GM12865 (cell line): ENCODE data around the gene TMEM138.

Experiments
- DNase-seq: peaks from one replicate; pipeline ENCODE4 v3.0.0; 2010; ENCODE audit warnings: low read depth
- H3K4me3 ChIP-seq: 2 replicates; pipeline ENCODE4 v1.5.1; 2011; ENCODE audit warnings: mild to moderate bottlenecking, low read depth, low read length, control low read depth
- TF ChIP-seq, protein P1 (sequence below): IDR thresholded peaks from 2 replicates; pipeline ENCODE4 v1.5.1; 2011; ENCODE audit warnings: low read length, control low read depth, low read depth, inconsistent platforms; ENCODE audit not compliant: insufficient read depth; ENCODE audit errors: missing control alignments

Gene TMEM138

DNA sequence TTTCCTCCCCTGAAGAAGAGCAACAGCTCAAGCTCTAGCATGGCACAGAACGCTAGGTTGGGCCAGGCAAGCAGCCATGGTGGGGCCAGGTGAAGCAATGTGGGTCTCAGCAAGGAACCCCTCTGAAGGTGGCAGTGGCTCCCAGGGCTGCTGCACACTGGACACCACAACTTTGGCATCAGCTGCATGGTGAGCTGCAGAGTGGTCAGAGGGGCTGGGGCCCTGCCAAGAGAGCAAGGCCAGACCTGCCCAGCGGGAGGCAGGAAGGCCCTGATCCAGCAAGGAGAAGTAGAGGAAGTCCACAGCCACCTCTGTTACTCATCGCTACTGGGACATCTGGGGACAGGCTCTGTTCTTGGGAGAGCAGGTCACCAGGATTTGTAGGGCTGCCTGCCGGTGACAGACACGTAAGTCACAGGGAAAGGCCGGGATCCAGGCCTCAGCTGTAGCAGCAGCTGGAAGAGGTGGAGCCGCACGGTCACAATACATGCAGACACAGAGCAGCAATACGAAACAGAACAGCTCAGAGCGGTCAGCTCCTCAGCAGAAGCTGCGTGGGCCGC, 12.9 kb upstream of the TMEM138 start:
- DNase-seq = no peak
- TF ChIP-seq, protein P1, sequence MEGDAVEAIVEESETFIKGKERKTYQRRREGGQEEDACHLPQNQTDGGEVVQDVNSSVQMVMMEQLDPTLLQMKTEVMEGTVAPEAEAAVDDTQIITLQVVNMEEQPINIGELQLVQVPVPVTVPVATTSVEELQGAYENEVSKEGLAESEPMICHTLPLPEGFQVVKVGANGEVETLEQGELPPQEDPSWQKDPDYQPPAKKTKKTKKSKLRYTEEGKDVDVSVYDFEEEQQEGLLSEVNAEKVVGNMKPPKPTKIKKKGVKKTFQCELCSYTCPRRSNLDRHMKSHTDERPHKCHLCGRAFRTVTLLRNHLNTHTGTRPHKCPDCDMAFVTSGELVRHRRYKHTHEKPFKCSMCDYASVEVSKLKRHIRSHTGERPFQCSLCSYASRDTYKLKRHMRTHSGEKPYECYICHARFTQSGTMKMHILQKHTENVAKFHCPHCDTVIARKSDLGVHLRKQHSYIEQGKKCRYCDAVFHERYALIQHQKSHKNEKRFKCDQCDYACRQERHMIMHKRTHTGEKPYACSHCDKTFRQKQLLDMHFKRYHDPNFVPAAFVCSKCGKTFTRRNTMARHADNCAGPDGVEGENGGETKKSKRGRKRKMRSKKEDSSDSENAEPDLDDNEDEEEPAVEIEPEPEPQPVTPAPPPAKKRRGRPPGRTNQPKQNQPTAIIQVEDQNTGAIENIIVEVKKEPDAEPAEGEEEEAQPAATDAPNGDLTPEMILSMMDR = no peak
- no peak overlapping the region for H3K4me3 ChIP-seq

DNA sequence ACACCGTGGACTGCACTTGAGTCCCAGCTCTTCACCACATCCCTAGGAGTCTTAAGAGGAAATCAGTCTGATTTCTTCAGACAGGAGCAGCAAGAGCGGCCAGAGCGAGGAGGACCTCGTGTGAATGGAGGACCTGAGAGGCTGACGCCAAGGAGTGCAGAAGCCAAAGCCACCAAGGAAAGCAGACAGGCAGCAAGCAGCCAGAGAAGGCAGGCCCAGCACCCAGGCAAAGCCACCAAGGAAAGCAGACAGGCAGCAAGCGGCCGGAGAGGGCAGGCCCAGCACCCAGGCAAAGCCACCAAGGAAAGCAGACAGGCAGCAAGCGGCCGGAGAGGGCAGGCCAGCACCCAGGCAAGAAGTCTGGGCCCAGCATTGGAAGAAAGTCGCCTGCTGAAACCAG, 12.3 kb upstream of the TMEM138 start:
- DNase-seq = no peak
- TF ChIP-seq, protein P1 = no peak
- H3K4me3 ChIP-seq = no peak overlapping the region

DNA sequence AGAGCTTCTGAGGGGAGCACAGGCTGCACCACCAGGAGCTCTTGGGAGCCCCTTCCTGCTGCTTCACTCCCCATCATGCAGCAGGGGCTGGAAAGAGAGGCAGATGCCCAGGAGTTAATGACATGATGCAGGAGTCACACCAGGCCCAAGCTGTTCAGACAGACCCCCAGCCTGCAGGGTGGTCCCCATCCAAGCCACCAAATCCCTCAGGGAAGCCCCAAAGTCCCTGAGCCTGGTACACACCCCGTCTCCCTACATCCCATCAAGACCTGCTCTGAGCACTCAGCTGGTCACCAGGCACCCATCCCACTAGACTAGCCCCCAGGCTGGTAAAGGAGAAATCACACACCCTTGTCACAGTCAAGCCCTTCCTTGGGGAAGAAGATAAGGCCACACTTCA, 11.8 kb upstream of the TMEM138 start:
- no peak for DNase-seq
- TF ChIP-seq, protein P1 = no peak
- no peak overlapping the region for H3K4me3 ChIP-seq

DNA sequence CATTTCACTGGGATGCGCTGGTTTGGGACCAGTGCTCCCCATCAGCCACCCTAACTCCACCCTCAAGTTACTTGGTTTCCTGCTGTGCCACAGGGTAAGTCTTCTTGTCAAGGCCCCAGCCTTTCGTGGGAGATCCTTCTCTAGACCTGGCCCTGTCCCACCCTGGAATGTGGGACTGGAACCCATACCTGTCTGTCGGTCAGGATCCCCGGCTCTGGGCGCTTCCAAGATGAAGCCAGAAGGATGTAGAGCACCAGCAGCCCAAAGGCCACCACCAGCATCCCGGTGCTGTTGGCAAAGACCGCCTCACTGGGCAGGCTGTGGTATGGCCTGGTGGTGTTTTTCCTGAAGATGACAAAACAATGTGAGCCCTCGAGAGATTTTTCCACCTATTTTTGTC, 11.4 kb upstream of the TMEM138 start:
- TF ChIP-seq, protein P1 = no peak
- H3K4me3 ChIP-seq = no peak overlapping the region
- no peak for DNase-seq

DNA sequence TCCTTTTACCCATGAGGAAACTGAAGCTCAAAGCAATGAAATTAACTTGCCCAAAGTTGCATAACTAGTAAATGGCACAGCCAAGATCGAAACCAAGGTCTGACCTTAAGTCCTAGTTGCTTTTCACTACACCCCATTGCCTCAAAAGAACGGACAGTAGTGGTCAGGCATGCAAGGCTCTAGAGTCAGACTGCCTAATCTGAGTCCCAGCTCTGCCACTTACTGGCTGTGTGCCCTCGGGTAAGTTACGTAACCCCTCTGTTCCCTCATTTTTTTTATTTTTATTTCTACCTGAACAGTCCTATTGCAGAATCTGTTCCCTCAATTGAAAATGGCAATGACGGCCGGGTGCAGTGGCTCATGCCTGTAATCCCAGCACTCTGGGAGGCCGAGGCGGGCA, 10.1 kb upstream of the TMEM138 start:
- DNase-seq = no peak
- TF ChIP-seq, protein P1 = no peak
- no peak overlapping the region for H3K4me3 ChIP-seq

DNA sequence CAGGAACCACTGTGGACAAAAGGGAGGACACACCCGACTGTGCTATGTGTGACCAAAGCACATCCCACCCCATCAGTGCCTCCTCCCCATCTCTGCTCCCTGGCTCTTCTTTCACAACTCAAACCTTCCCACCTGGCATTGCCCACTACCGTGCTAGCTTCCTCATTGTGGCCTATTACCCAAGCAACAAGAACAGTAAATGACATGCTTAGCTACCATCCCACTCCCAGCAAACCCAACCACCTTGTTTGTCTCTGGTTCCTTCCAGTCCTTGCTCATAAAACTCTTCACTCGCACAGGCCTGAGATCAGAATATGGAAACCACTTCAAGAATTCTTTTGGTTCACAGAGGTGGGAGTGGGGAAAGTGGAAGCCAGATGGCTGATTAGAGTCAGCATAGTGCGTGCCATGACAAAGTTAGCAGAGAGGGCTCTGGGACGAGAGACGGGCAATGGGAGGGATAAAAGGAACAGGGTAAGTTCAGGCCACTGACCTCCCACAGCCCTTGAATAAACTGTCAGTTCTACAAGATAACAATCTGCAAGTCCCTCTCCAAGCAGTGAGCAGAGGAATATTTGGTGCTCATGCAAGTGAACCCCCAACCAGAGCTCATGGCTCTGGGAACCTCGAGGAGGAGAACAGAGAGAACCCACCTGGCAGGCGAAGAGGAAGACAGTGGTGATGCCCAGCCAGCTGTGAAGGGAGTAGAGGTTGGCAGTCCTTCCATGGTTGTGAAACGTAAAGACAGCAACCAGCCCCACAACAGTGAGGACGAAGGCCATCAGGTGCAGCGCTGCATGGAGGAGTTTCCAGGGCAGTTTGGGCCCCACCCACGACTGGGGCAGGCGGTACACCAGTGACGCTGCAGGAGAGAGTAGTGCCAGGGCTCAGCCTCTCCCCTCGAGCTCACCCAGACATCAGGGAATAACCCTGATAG, 8.8 kb upstream of the TMEM138 start:
- no peak for DNase-seq
- TF ChIP-seq, protein P1 = no peak
- H3K4me3 ChIP-seq = no peak overlapping the region
